SH-SY5Y (cell line): Measurements from ENCODE around the gene HP1BP3.

Experiments
- GATA2 ChIP-seq: IDR thresholded peaks from 2 replicates; pipeline ENCODE4 v1.6.1; 2011; ENCODE audit warnings: mild to moderate bottlenecking, low read depth, low read length
- GATA3 ChIP-seq: IDR thresholded peaks from 2 replicates; pipeline ENCODE4 v1.6.1; 2011; ENCODE audit warnings: low read depth, mild to moderate bottlenecking, low read length, moderate library complexity

DNA sequence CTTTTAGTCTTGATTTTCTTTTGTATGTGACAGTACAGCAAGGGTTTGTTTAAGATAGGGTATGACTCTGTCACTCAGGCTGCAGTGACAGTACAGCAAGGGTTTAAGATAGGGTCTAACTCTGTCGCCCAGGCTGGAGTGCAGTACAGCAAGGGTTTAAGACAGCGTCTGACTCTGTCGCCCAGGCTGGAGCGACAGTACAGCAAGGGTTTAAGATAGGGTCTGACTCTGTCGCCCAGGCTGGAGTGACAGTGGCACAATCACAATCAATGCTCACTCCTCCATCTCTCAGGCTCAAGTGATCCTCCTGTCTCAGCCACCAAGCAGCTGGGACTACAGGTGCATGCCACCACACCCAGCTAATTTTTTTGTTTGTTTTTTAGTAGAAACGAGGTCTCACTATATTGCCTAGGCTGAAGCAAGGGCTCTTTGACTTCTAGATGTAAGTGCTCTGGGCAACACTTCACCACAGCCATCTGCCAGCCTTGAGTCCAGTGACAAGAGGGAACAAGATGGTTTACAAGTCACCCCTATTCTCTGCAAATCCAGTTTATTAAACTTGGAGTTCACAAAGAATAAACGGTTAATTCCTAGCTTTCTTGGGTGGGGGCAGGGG is 53.6 kb downstream of the HP1BP3 start:
- TF ChIP-seq GATA2 = no peak
- TF ChIP-seq GATA3 = no peak
